Ovary (tissue), 3 donors: ENCODE results near the gene APBA1.

Experiments
- CTCF ChIP-seq, 3 donors: fragments of 450-650 bp in 2 of 3; fragments of 200-600 bp in 1 of 3; IDR thresholded peaks; one replicate each; pipeline versions ENCODE4 v1.5.1 to v1.8.0; 2016 to 2022; ENCODE audit warnings: antibody characterized with exemption in 3 of 3, mild to moderate bottlenecking in 1 of 3
- POLR2A ChIP-seq: fragments of 450-650 bp; IDR thresholded peaks from one replicate; pipeline ENCODE4 v1.6.1; 2017; ENCODE audit warnings: antibody characterized with exemption, mild to moderate bottlenecking, moderate library complexity
- donor health status: DM: no; HTN: no; CAD: no.

- TF ChIP-seq CTCF (IDR thresholded peaks at IDR 0.05) (no peak), POLR2A (no peak)
These were observed 201.8 kb downstream of the APBA1 start for GRCh38 chr9:69470186-69470977.
